Measurements from ENCODE around the gene PNPLA7.

GRCh38 chr9:137542486-137542885, 7.7 kb downstream of the PNPLA7 start:
- TF ChIP-seq CTCF (IDR thresholded peaks at IDR 0.05) (no peak), POLR2A (IDR thresholded peaks at IDR 0.05) (no peak), EP300 (IDR thresholded peaks at IDR 0.05) (no peak)
